ENCODE results near the gene TRIM42. TPM values are rescaled to one million over a fixed set of nuclear protein-coding genes. Genes with fewer than 3 reads are reported as not detected.

The TRIM42 gene
- total RNA-seq, 5 donors from 2014 or later (not counting 1 experiment from before 2014, with no cell fraction given), result not detected

DNA sequence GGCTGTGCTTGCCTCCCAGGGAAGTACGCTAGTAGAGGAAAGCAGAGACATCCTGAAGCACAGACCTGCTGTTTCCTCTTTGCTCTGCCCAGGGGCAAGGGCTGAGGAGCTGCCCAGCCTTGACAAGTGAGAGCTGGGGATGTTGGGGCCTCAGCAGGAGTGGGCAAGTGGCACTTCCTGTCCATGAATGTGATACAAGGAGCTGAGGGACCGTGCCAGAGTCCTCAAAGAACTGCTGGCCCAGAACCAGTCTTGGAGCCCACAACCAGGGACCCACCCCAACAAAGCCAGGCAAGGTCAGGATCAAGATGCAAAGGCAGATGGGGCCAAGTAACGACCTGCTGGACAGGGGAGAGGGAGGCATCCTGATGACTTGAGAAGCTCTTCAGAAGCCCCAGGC is 70.3 kb downstream of the TRIM42 start:
- DNase-seq (no peak), ATAC-seq (replicated peaks in 1 of 4) (no peak)
- no peak overlapping the region for H3K4me3 ChIP-seq (ENCODE audit: control insufficient read depth in 1 of 2, extremely low read depth in 1 of 2, low read length in 1 of 2)
- Mint-ChIP-seq H3K36me3 (no peaks in the 10 kb centered on the region), H3K27me3 (peaks cover 3 to 5% of the 10 kb centered on the region in 2 donors), H3K4me3 (no peak overlapping the region), H3K9me3 (no peaks in the 10 kb centered on the region), H3K27ac (no peak overlapping the region), H3K4me1 (no peaks in the 10 kb centered on the region)
- no peak overlapping the region for H3K27ac ChIP-seq (ENCODE audit: low read length)
- H3K4me1 ChIP-seq (ENCODE audit: control insufficient read depth in 1 of 2, extremely low read depth in 1 of 2, insufficient read depth in 2 of 2, low read length in 2 of 2), result no peaks in the 10 kb centered on the region
- 56% methylated on average over 2 of the region's 3 CpGs for WGBS (ENCODE audit: insufficient coverage)
- POLR2A ChIA-PET, result no interaction called here
- H3K36me3 ChIP-seq (ENCODE audit: control insufficient read depth in 2 of 2, extremely low read depth in 1 of 2, insufficient read depth in 1 of 2, low read length in 1 of 2), result no peaks in the 10 kb centered on the region
- CTCF ChIA-PET, result no interaction called here
- H3K27me3 ChIP-seq (replicated peaks in 1 of 2; ENCODE audit: control insufficient read depth in 2 of 2, extremely low read depth in 1 of 2, insufficient read depth in 2 of 2, low read length in 1 of 2), result peaks cover 0 to 16% of the 10 kb centered on the region in 2 experiments
- H3K9me3 ChIP-seq, result no peaks in the 10 kb centered on the region

GRCh38 chr3:140748903-140749302 is 71.0 kb downstream of the TRIM42 start:
- H3K9me3 Mint-ChIP-seq, result no peaks in the 10 kb centered on the region
- no CpG with 5 or more reads among the region's 1 CpG for WGBS (ENCODE audit: insufficient coverage)
- ChIA-PET POLR2A (no interaction called here), CTCF (no interaction called here)
- H3K27me3 Mint-ChIP-seq, result peaks cover 3 to 5% of the 10 kb centered on the region in 2 donors
- H3K27me3 ChIP-seq (replicated peaks in 1 of 2; ENCODE audit: control insufficient read depth in 2 of 2, extremely low read depth in 1 of 2, insufficient read depth in 2 of 2, low read length in 1 of 2), result peaks cover 0 to 16% of the 10 kb centered on the region in 2 experiments
- H3K4me1 ChIP-seq (ENCODE audit: control insufficient read depth in 1 of 2, extremely low read depth in 1 of 2, insufficient read depth in 2 of 2, low read length in 2 of 2), result no peaks in the 10 kb centered on the region
- no peaks in the 10 kb centered on the region for H3K9me3 ChIP-seq
- DNase-seq (no peak), ATAC-seq (replicated peaks in 1 of 4) (no peak)
- H3K4me3 Mint-ChIP-seq, result no peak overlapping the region
- H3K27ac ChIP-seq (ENCODE audit: low read length), result no peak overlapping the region
- no peak overlapping the region for H3K4me3 ChIP-seq (ENCODE audit: control insufficient read depth in 1 of 2, extremely low read depth in 1 of 2, low read length in 1 of 2)
- no peaks in the 10 kb centered on the region for H3K36me3 Mint-ChIP-seq
- H3K4me1 Mint-ChIP-seq, result no peaks in the 10 kb centered on the region
- H3K27ac Mint-ChIP-seq, result no peak overlapping the region
- no peaks in the 10 kb centered on the region for H3K36me3 ChIP-seq (ENCODE audit: control insufficient read depth in 2 of 2, extremely low read depth in 1 of 2, insufficient read depth in 1 of 2, low read length in 1 of 2)
